HEK293 (cell line): ENCODE results near the gene XRN2.

Experiments used
- CTCF ChIA-PET: fragments of 350-600 bp; formaldehyde crosslinking; extraction: SDS; loops from one replicate; lab custom pipeline; 2021; ENCODE audit warnings: antibody characterized with exemption; lab: Yijun Ruan, JAX
- POLR2A ChIA-PET: fragments of 300-600 bp; formaldehyde crosslinking; extraction: SDS; loops from one replicate; lab custom pipeline; 2020; ENCODE audit warnings: antibody characterized with exemption, inconsistent platforms; lab: Yijun Ruan, JAX
- H3K27ac ChIP-seq: fragments of 200-500 bp; sonication (Bioruptor generic); 2 replicates; pipeline ENCODE4 v1.5.1; 2014; ENCODE audit warnings: low read depth, low read length, control low read depth, inconsistent platforms; ENCODE audit errors: extremely low read depth
- H3K36me3 ChIP-seq, 2 experiments: fragments of 200-500 bp in 1 of 2; sonication (Bioruptor generic) in 1 of 2; 1 replicate in 1 of 2; 2 replicates in 1 of 2; pipeline ENCODE4 v1.5.1; 2014 to 2017; ENCODE audit warnings: inconsistent platforms in 2 of 2, low read length in 2 of 2; ENCODE audit not compliant: control insufficient read depth in 2 of 2, insufficient read depth in 1 of 2
- H3K4me1 ChIP-seq: fragments of 200-500 bp; sonication (Bioruptor generic); 2 replicates; pipeline ENCODE4 v1.5.1; 2014; ENCODE audit warnings: mild to moderate bottlenecking, low read length, inconsistent platforms; ENCODE audit not compliant: control insufficient read depth, insufficient read depth
- H3K4me3 ChIP-seq: 2 replicates; pipeline ENCODE4 v1.5.1; 2011; ENCODE audit warnings: low read depth, mild to moderate bottlenecking, control low read depth, low read length, moderate library complexity
- H3K9me3 ChIP-seq: fragments of 200-500 bp; sonication (Bioruptor generic); 2 replicates; pipeline ENCODE4 v1.5.1; 2014; ENCODE audit warnings: low read depth, low read length, inconsistent platforms; ENCODE audit not compliant: control insufficient read depth, insufficient read depth
- GLI2 ChIP-seq: fragments of 450-650 bp; formaldehyde crosslinking; IDR thresholded peaks from 2 replicates; pipeline ENCODE4; 2017; ENCODE audit warnings: missing biosample characterization, missing genetic modification characterization, low read depth, borderline replicate concordance
- HOXC10 ChIP-seq: sonication (generic); formaldehyde crosslinking; IDR thresholded peaks from 2 replicates; pipeline ENCODE4 v1.8.1; 2023; ENCODE audit warnings: mild to moderate bottlenecking, missing genetic modification reagents
- KLF9 ChIP-seq: fragments of 450-650 bp; formaldehyde crosslinking; IDR thresholded peaks from 2 replicates; pipeline ENCODE4 v1.5.1; 2016; ENCODE audit warnings: missing biosample characterization, missing genetic modification characterization, low read depth
- ZBTB1 ChIP-seq: fragments of 450-650 bp; formaldehyde crosslinking; IDR thresholded peaks from 2 replicates; pipeline ENCODE4 v1.5.1; 2016; ENCODE audit warnings: missing biosample characterization, missing genetic modification characterization
- ZFP3 ChIP-seq: fragments of 450-650 bp; formaldehyde crosslinking; IDR thresholded peaks from 2 replicates; pipeline ENCODE4 v1.5.1; 2016; ENCODE audit warnings: low read depth, missing biosample characterization, missing genetic modification characterization
- ZNF140 ChIP-seq: fragments of 450-650 bp; formaldehyde crosslinking; IDR thresholded peaks from 2 replicates; pipeline ENCODE4 v1.5.1; 2016; ENCODE audit warnings: missing biosample characterization, missing genetic modification characterization
- ZNF157 ChIP-seq: fragments of 450-650 bp; formaldehyde crosslinking; IDR thresholded peaks from 2 replicates; pipeline ENCODE4 v1.5.1; 2016; ENCODE audit warnings: missing biosample characterization, missing genetic modification characterization
- ZNF184 ChIP-seq: fragments of 450-650 bp; IDR thresholded peaks from 2 replicates; pipeline ENCODE4 v1.5.1; 2018; ENCODE audit warnings: missing biosample characterization, mild to moderate bottlenecking, missing genetic modification characterization
- ZNF202 ChIP-seq: fragments of 450-650 bp; formaldehyde crosslinking; IDR thresholded peaks from 2 replicates; pipeline ENCODE4 v1.5.1; 2016; ENCODE audit warnings: missing biosample characterization, missing genetic modification characterization, borderline replicate concordance
- ZNF274 ChIP-seq, 2 experiments: fragments of 200-500 bp in 1 of 2; fragments of 450-650 bp in 1 of 2; sonication (Bioruptor generic) in 1 of 2; formaldehyde crosslinking in 1 of 2; IDR thresholded peaks; 2 replicates each; pipeline versions ENCODE4 v1.5.1 to v1.6.1; 2014 to 2016; ENCODE audit warnings: borderline replicate concordance in 1 of 2, inconsistent platforms in 1 of 2, low read length in 1 of 2, missing biosample characterization in 1 of 2, missing genetic modification characterization in 1 of 2
- ZNF350 ChIP-seq: fragments of 450-650 bp; formaldehyde crosslinking; IDR thresholded peaks from 2 replicates; pipeline ENCODE4 v1.5.0; 2017; ENCODE audit warnings: missing biosample characterization, mild to moderate bottlenecking, missing genetic modification characterization
- ZNF48 ChIP-seq: fragments of 450-650 bp; formaldehyde crosslinking; IDR thresholded peaks from 2 replicates; pipeline ENCODE4 v1.5.1; 2016; ENCODE audit warnings: missing biosample characterization, missing genetic modification characterization
- ZNF629 ChIP-seq: fragments of 450-650 bp; formaldehyde crosslinking; IDR thresholded peaks from 2 replicates; pipeline ENCODE4 v1.5.1; 2017; ENCODE audit warnings: missing biosample characterization, missing genetic modification characterization
- ZNF654 ChIP-seq: fragments of 450-650 bp; formaldehyde crosslinking; IDR thresholded peaks from 2 replicates; pipeline ENCODE4 v1.5.1; 2016; ENCODE audit warnings: low read depth, missing biosample characterization, missing genetic modification characterization
- ZNF768 ChIP-seq: fragments of 450-650 bp; formaldehyde crosslinking; IDR thresholded peaks from 2 replicates; pipeline ENCODE4 v1.5.1; 2018; ENCODE audit warnings: missing biosample characterization, mild to moderate bottlenecking, missing genetic modification characterization
- ZNF776 ChIP-seq: fragments of 450-650 bp; formaldehyde crosslinking; IDR thresholded peaks from 2 replicates; pipeline ENCODE4 v1.5.0; 2017; ENCODE audit warnings: missing biosample characterization, missing genetic modification characterization, borderline replicate concordance
- ZNF777 ChIP-seq: fragments of 450-650 bp; formaldehyde crosslinking; IDR thresholded peaks from 2 replicates; pipeline ENCODE4 v1.5.1; 2017; ENCODE audit warnings: missing biosample characterization, missing genetic modification characterization, borderline replicate concordance
- ZSCAN16 ChIP-seq: fragments of 450-650 bp; formaldehyde crosslinking; IDR thresholded peaks from 2 replicates; pipeline ENCODE4 v1.5.1; 2016; ENCODE audit warnings: missing biosample characterization, missing genetic modification characterization
- TF ChIP-seq, protein P1 (sequence below): fragments of 450-650 bp; formaldehyde crosslinking; optimal IDR thresholded peaks from 2 replicates; pipeline ENCODE3; 2016; ENCODE audit warnings: missing biosample characterization, mild to moderate bottlenecking, missing genetic modification characterization
- TF ChIP-seq, protein P2 (sequence below): fragments of 450-650 bp; formaldehyde crosslinking; IDR thresholded peaks from 2 replicates; pipeline ENCODE4 v1.5.1; 2016; ENCODE audit warnings: missing biosample characterization, missing genetic modification characterization

The XRN2 gene

DNA sequence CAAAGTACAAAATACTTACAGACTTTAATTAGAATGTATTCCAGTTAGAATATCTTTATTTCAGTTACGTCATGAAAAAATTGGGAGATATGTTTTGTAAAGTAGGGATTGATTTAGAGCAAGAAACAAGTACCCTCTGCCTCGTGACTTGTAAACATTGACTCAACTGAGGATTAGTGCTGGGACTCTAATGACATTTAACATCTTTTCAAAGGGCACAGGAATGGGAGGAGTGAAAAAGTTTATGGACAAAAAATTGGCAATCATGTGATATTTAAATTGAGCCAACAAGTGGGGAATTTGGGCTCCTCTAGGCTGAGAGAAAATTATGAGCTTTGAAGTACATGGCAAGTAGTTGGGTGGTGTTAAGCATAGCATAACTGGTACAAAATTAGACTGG lies 68.9 kb downstream of the XRN2 start:
- Histone ChIP-seq H3K27ac (no peak overlapping the region), H3K4me1 (peaks cover 3% of the 10 kb centered on the region; the same call in 1 of the 2 replicates)
- POLR2A ChIA-PET: no interaction called here
- TF ChIP-seq ZNF654 (tag by site-specific recombination) (no peak), GLI2 (no peak), ZNF350 (tag by site-specific recombination) (no peak), ZNF274 (IDR thresholded peaks at IDR 0.05; ENCODE audit: low read length) (no peak), ZNF274 (tag by site-specific recombination; IDR thresholded peaks at IDR 0.05; ENCODE audit: borderline replicate concordance) (no peak), ZNF157 (tag by site-specific recombination) (no peak), ZNF776 (no peak), HOXC10 (no peak), ZSCAN16 (no peak)
- TF ChIP-seq, protein P1, sequence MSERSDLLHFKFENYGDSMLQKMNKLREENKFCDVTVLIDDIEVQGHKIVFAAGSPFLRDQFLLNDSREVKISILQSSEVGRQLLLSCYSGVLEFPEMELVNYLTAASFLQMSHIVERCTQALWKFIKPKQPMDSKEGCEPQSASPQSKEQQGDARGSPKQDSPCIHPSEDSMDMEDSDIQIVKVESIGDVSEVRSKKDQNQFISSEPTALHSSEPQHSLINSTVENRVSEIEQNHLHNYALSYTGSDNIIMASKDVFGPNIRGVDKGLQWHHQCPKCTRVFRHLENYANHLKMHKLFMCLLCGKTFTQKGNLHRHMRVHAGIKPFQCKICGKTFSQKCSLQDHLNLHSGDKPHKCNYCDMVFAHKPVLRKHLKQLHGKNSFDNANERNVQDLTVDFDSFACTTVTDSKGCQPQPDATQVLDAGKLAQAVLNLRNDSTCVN (tag by site-specific recombination): no peak
- TF ChIP-seq, protein P2, sequence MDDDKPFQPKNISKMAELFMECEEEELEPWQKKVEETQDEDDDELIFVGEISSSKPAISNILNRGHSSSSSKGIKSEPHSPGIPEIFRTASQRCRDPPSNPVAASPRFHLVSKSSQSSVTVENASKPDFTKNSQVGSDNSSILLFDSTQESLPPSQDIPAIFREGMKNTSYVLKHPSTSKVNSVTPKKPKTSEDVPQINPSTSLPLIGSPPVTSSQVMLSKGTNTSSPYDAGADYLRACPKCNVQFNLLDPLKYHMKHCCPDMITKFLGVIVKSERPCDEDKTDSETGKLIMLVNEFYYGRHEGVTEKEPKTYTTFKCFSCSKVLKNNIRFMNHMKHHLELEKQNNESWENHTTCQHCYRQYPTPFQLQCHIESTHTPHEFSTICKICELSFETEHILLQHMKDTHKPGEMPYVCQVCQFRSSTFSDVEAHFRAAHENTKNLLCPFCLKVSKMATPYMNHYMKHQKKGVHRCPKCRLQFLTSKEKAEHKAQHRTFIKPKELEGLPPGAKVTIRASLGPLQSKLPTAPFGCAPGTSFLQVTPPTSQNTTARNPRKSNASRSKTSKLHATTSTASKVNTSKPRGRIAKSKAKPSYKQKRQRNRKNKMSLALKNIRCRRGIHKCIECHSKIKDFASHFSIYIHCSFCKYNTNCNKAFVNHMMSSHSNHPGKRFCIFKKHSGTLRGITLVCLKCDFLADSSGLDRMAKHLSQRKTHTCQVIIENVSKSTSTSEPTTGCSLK (tag by site-specific recombination): no peak
- TF ChIP-seq, all 188 proteins: peak for 0
- Histone ChIP-seq H3K4me3 (no peak overlapping the region), H3K9me3 (no peaks in the 10 kb centered on the region), H3K36me3 (peaks cover 13 to 34% of the 10 kb centered on the region in 2 experiments; a peak in 2 of 3 replicates)
- CTCF ChIA-PET: interaction anchor here (0.5 to 0.7 kb wide), 2 partner anchors 18 to 135 kb away, joined by 3 to 7 read pairs; no protein-coding TSS in a partner anchor

DNA sequence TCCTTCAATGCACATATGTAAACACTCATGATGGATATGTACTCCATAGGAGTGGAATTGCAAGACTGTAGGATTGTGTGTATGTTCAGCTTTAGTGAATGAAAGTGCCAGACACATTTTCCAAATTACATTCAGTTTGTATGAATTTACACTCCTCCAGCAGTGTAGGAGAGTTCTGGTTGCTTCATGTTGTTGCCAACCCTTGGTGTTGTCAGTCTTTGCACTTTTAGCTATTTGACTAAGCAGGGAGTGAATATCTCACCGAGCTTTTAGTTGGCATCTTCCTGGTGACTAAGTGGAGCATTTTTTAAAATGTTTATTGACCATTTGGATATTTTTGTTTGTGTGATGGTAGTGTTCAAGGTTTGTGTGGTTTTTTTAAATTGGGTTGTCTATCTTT lies 70.3 kb downstream of the XRN2 start:
- TF ChIP-seq ZNF777 (tag by site-specific recombination) (no peak), KLF9 (no peak), ZNF184 (tag by site-specific recombination) (no peak), ZNF629 (tag by site-specific recombination) (no peak), ZFP3 (tag by site-specific recombination) (no peak), ZBTB1 (tag by site-specific recombination) (no peak), ZNF202 (no peak), ZNF140 (tag by site-specific recombination) (peak; percentile 57; the same call in 1 of the 2 replicates)
- CTCF ChIA-PET: no interaction called here
- H3K4me3 ChIP-seq: no peak overlapping the region
- peaks cover 4 to 20% of the 10 kb centered on the region in 2 experiments; a peak in 1 of 3 replicates for H3K36me3 ChIP-seq
- no peak overlapping the region for H3K27ac ChIP-seq
- POLR2A ChIA-PET: no interaction called here
- no peaks in the 10 kb centered on the region for H3K9me3 ChIP-seq
- peaks cover 3% of the 10 kb centered on the region; the same call in 1 of the 2 replicates for H3K4me1 ChIP-seq

DNA sequence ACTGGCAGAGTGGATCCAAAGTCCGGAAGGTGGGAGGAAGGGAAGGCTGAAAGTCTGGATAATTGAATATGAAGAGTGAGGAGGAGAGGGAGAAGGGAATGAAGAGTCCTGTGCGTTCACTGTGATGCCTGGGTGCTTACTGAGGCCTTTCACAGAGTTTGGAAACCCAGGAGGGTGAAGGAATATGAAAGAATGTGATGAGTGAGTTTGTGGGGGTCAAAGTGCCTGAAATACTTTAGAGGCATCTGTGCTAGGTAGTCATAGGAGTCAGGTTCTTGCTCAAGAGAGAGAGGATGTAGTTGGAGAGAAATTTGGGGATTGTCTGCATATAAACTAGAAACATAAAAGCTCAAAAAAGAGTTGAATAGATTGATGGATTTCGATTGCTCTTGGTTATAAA lies 73.5 kb downstream of the XRN2 start:
- ChIA-PET CTCF (interaction anchor here (0.7 kb wide), 1 partner anchor 141 kb away, joined by 3 read pairs; no protein-coding TSS in a partner anchor), POLR2A (no interaction called here)

More for the DNA sequence above, 73.5 kb downstream of the XRN2 start:
- no peaks in the 10 kb centered on the region for H3K9me3 ChIP-seq
- TF ChIP-seq ZNF48: no peak
- no peak for TF ChIP-seq ZNF768
- TF ChIP-seq, all 188 proteins: peak for 0
- H3K36me3 ChIP-seq: peaks cover 4 to 12% of the 10 kb centered on the region in 2 experiments; a peak in 1 of 3 replicates
- H3K4me3 ChIP-seq: no peak overlapping the region
- peaks cover 3% of the 10 kb centered on the region for H3K4me1 ChIP-seq
- H3K27ac ChIP-seq: no peak overlapping the region
